SH-SY5Y (cell line): Measurements from ENCODE around the gene FBXO7.

Experiments
- GATA2 ChIP-seq: IDR thresholded peaks from 2 replicates; pipeline ENCODE4 v1.6.1; 2011; ENCODE audit warnings: mild to moderate bottlenecking, low read depth, low read length
- GATA3 ChIP-seq: IDR thresholded peaks from 2 replicates; pipeline ENCODE4 v1.6.1; 2011; ENCODE audit warnings: low read depth, mild to moderate bottlenecking, low read length, moderate library complexity

Gene FBXO7

DNA sequence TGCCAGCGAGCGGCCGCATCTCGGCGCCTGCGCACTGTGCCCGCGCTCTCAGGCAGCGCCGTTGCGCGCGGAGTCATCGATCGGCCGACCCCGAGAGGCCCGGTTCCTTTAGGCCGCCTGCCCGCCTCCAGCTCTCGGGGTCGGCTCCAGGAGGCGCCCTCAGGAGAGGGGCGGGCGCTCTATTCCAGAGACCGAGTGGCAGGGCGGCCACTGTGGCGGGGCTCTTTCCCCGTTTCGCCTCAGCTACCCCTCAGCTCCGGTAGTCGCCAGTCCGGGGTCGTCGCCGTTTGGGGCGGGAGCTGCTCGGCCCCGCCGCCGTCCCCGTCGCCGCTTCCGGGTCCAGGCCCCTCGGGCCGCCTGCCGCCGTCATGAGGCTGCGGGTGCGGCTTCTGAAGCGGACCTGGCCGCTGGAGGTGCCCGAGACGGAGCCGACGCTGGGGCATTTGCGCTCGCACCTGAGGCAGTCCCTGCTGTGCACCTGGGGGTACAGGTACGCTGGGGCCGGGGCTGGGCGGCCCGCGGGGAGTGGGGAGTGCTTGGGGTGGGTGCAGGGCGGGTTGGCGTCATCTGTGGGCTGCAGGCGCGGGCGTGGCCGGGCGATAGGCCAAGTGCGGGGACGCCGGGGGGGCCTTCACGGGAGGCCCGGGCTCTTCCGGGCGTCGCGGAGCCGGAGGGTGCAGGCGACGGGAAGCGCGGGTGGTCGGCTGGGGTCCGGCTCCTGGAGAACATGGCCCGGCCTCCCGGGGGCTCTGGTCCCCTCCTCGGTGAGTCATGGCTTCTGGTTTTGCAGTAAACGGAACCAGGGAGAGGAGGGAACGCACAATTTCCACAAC, at the start of gene FBXO7:
Gene FBXO7, plus strand, starts transcription at position 177 of the 833 bp plus-strand sequence. Its CDS starts 192 bp downstream, at position 369.
- TF ChIP-seq GATA2 (no peak), GATA3 (no peak)

GRCh38 chr22:32426881-32427280, 47.7 kb upstream of the FBXO7 start:
- no peak for TF ChIP-seq GATA3
- TF ChIP-seq GATA2 = no peak

GRCh38 chr22:32430352-32430751, 44.3 kb upstream of the FBXO7 start:
- TF ChIP-seq GATA3 (no peak), GATA2 (no peak)

- TF ChIP-seq GATA2 = no peak
- TF ChIP-seq GATA3 = no peak
These were observed 30.5 kb upstream of the FBXO7 start for GRCh38 chr22:32444068-32444467.

GRCh38 chr22:32446321-32446720, 28.3 kb upstream of the FBXO7 start:
- TF ChIP-seq GATA3 = no peak
- no peak for TF ChIP-seq GATA2

DNA sequence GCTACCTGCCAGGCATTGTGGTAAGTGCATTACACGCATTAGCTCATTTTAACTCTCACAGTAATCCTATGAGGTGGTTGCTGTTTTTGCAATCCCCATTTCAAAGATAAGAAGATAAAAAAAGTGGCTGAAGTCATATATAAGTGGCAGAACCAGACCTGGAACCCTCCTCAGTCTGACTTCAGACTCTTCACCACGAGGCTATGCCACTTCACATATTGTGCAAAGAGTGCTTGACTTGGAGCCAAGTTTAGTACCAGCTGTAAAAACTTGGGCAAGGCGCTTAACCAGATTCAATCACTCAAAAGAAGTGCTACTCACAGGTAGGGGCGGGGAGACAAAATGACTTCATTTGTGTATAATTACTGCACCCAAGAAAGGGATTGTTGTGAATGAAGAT, 25.6 kb upstream of the FBXO7 start:
- TF ChIP-seq GATA2 = no peak

- TF ChIP-seq GATA3 (no peak), GATA2 (no peak)
These were observed 17.6 kb upstream of the FBXO7 start for GRCh38 chr22:32457031-32457430.

GRCh38 chr22:32462452-32462851, 12.2 kb upstream of the FBXO7 start:
- TF ChIP-seq GATA3 (no peak), GATA2 (no peak)

DNA sequence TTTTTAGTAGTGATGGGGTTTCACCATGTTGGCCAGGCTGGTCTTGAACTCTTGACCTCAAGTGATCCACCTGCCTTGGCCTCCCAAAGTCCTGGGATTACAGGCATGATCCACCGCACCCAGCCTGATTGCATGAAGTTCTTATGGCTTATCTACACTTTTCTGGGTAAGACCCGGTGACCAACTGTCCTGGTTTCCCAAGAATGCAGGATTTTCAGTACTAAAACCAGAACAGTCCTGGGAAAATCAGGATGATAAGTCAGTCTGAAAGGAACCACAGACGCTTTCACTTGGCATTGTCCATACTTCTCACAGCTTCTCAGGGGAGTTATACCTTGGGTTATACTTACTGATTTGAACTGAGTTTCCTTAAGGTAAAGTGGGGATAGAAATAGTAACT, 8.9 kb upstream of the FBXO7 start:
- TF ChIP-seq GATA2 (no peak), GATA3 (no peak)

DNA sequence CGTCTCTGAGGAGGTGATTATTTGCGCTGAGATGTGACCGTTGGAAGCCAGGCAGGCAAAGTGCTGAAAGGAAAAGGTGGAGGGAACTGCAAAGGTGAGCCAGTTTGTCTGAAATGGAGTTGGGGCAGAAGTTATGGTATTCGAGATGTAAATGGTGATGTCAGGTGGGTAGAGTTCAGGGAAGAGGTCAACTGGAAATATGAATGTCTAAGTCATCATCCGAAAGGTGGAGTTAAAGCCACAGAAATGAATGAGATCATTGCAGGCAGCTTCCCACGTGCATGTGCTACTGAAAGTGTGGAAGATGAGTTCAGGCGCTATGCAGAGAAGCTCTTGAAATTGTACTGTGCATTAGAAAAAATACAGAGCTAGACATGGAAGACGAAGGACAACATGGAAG, 8.1 kb upstream of the FBXO7 start:
- no peak for TF ChIP-seq GATA3
- no peak for TF ChIP-seq GATA2

- no peak for TF ChIP-seq GATA3
- TF ChIP-seq GATA2 = no peak
These were observed 4.8 kb upstream of the FBXO7 start for GRCh38 chr22:32469799-32470212.

- TF ChIP-seq GATA2 = no peak
These were observed 1.1 kb upstream of the FBXO7 start for GRCh38 chr22:32473388-32473952.

GRCh38 chr22:32475468-32476010, 928 bp downstream of the FBXO7 start:
- no peak for TF ChIP-seq GATA3
- TF ChIP-seq GATA2 = no peak

DNA sequence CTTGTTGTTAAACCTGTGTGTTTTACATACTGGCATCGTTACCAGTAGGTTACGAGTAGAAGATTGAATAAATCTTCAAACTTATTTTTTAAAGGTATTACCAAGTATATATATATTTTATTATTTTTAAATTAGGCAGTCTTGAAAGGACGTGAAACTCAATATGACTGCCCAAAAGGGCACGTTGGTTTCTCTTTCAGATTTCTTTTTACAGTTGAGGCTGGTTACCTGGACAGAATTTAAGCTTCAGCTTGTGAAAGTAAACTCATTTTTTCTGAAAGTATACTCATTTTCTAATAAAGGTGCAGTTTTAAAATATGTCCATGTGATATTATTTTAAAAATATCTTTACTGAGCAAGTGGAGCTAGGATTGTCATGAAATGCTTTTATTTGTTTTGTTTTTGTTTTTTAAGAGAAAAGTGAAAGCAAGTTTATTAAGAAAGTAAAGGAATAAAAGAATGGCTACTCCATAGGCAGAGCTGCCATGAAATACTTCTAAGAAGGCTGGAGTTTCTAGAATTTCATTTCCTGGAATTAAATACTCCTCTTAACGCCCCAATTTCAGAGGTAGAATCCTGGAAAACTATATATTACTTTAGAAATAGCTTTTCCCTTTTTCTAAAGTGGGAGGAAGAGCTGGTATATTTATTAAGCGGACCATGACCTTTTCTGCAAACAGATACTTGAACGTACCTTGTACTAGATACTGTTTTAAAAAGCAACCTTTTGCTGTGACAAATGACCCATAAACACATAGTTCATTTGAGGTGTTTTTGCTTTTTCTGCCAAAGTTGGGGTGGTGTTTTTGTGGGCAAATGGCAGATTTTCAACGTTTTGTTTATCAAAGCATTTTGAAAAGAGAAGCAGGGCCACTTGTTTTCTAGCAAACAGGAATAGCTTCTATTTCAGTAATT, 1.9 kb downstream of the FBXO7 start:
- TF ChIP-seq GATA2 = no peak
- no peak for TF ChIP-seq GATA3
